Stimulated activated CD4-positive, alpha-beta T cell treated with anti-CD3 and anti-CD28 coated beads, Interleukin-12 subunit alpha, Interleukin-12 subunit beta, amount 100 ng/mL, for 24 hours (primary cell): ENCODE results near the gene ELMOD1.

Experiments used
- DNase-seq, 2 experiments: peaks; one replicate each; pipeline ENCODE4 v3.0.0-alpha.2; 2020; ENCODE audit warnings: low read depth in 2 of 2

Gene ELMOD1

DNA sequence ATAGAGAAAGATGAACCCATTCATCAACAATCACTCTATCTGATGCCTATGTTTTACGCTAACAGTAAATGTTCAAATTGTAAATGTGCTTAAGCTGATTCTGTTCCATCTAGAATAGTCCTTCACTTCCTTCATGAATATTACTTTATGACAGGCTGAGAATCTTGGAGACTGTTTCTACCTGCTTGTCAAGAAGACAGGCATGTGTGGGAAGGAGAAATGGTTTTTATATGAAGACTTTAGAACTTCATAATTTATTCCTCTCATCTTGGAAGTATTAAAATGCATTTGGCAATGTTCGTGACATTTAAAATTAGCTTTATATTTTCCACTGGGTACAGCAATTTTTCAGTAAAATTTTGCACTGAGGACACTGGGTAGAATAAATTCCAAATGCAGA, 41.0 kb downstream of the ELMOD1 start:
- DNase-seq: no peak

DNA sequence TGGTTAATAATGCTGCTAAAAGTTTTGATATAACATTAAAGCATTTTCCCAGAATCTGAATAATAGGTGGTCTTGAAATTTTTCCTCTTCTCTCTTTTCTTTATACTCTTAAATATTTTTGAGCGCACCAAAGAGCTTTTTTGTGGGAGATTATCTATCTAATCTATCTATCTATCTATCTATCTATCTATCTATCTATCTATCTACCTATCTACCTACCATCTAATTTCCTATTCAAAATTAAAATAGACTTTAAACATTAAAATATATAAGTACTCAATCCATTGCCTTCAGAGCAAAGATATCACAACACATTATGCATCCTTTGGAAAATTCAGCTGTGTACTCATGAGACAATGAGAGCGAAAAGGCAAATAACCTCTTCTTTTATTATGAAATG, 55.8 kb downstream of the ELMOD1 start:
- no peak for DNase-seq

DNA sequence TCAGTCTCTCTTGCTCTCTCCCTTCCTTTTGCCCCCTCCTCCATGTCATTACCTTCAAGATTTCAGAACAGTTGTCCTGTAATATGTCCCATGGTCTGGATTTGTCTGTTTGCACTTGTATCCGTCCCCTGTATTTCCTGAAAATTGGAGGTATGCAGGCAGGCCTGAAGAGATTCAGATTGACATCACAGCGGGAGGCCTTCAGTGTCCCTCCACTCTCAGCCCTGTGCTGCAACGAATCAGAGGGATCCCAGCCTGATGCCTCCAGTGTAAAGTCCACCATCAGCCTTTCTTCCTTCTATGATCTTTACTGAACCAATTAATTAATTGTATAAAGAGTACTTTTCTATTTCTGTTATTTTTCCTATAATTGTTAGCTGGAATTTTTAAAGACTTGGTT, 57.3 kb downstream of the ELMOD1 start:
- no peak for DNase-seq

DNA sequence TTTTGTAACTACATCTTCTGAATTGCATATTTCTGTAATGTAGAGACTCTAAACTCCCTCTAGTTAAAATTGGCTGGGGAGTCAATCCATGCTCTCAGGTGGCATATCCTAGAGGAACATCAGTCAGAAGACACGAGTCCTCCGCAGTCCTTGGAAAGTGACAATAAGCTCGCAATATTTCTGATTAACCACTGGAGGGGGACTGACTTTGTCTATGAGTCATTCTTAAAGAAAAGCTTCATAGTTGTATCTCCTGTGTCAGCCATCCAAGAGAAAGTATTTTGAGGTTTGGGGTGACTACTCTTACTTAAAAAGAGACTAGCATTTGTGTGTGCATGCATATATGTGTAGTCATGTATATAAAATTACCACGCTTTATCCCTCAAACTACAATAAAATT, 60.7 kb downstream of the ELMOD1 start:
- DNase-seq: no peak

DNA sequence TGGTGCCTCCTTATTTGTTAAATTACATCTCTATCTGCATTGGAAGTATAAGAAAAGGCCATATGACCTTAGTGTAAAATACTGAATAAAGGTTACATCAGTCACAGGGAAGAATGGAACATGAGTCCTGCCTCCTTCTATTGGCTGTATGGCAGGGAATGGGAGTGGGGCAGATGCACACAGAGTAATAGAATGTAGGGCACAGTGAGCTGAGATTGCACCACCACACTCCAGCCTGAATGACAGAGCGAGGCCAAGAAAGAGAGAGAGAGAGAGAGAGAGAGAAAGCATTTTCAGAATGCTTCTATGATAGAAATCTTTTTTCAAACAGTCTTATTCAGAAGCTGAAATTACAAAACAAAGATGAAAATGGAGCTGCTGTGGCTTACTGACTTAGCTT, 62.1 kb downstream of the ELMOD1 start:
- no peak for DNase-seq

GRCh38 chr11:107655602-107656001, 64.7 kb downstream of the ELMOD1 start:
- no peak for DNase-seq

GRCh38 chr11:107659310-107659709, 68.4 kb downstream of the ELMOD1 start:
- no peak for DNase-seq

- DNase-seq: no peak
Observed at GRCh38 chr11:107660066-107660465, 69.1 kb downstream of the ELMOD1 start.

DNA sequence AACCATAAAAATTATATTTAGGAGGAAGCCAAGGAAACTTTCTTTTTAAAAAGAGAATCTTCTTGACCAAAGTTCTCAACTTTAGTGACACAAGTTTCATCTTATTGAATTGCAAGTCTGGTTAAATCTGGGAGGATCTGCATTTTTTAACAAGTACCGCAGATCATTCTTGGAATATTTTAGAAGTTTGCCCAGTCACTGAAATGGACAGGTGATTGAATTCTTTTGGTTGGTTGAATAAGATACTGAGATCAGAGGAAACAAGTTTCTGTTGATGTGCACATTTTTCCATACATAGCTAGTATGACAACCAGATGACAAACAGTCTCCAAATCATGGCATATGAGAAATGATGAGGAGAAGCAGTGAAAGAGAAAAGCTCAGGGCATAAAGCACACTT, 70.7 kb downstream of the ELMOD1 start:
- DNase-seq: no peak

GRCh38 chr11:107665018-107665417, 74.1 kb downstream of the ELMOD1 start:
- no peak for DNase-seq

DNA sequence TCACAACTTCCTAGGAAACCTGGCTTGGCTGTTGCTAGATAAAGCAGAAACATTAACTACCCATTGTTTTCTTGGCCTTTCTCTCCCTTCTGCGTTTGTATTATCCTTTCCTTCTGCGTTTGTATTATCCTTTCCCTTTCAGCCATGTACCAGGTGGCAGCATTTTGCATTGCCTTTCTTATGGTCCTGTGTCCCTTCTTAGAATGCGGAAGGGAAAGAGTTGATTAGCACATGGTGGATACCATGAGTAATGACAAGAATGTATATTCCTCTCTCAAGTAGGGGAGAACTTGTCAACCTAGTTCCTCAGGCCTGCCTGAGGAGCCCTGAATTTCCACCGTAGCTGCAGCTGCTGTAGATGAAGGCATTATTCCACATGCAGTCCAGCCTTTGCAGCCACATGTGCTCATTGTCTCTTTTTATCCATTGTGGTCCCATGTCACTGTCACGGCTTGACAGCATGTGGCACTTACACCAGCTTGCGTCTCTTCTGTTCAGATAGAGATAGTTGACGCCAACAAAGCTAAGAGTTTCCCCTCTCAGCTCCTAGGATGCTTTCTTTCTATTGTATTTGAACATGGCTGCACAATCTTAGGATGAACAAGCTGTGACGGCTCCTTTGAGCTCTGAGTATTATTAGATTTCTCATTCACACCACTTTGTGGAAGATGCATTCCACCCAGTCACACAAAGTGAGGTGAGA, 76.1 kb downstream of the ELMOD1 start:
- DNase-seq: no peak

- DNase-seq: no peak
Observed at GRCh38 chr11:107669191-107669740, 78.3 kb downstream of the ELMOD1 start.

GRCh38 chr11:107669893-107670601, 79.1 kb downstream of the ELMOD1 start:
- DNase-seq: no peak

GRCh38 chr11:107675902-107676301, 85.0 kb downstream of the ELMOD1 start:
- DNase-seq: no peak

DNA sequence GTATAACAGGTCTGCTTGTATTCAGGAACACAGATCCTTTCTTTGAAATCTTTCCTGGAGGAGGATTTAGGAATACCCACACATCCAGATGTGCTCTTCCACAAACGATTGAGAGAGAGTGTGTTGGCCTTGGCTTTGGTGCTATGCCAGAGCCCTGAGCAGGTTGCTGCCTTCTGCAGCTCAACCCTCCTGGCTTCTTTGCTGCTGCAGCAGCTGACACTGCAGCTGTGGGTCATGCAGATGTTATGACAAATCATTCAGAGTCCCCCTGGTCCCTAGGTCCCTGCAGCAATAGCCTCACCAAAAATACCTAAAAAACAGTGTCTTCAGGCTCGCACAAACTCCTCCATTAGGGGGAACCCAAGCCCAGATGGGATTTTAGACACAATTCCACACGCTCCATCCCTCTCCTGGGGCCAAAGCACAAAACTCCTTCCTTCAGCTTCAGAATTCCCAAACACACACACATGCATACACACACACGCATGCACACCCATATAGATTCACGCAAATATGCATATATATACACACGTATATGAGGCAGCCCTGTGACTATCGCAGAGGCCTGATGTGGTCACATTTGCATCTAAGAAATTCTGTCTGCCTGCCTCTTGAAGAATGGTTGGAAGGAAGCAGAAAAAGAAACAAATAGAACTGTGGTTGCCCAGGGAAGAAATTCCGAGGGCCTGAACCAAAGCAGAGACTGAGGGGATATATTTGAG, 85.5 kb downstream of the ELMOD1 start:
- no peak for DNase-seq

DNA sequence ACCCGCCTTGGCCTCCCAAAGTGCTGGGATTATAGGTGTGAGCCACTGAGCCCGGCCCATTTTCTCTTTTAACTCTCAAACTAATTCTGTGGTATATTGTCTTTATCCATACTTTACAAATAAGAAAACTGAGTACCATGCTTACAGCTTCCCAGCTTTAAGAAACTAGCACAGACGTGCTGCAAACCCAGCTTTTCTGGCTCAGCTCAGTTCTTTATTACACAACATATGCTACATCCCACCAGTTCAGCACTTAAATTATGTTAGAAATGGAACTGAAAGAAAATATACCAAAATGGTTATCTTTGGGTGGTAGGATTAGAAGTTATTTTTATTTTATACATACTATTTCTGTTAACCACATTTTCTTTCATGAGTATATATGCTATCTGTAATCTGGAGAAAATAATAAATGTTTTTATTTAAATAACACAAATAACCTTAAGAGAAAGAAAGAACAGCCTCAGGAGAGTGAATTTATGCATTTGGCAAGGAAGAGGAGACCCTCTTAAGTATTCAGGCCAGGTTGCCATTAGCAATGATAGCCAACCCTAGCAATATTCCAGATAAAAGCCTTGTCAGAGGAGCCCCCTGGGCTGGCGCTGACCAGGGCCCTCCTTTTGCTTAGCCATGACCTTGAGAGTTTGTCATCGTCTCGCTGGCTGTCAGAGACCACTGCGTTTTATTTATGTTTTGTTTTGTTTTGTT, 87.1 kb downstream of the ELMOD1 start:
- no peak for DNase-seq

DNA sequence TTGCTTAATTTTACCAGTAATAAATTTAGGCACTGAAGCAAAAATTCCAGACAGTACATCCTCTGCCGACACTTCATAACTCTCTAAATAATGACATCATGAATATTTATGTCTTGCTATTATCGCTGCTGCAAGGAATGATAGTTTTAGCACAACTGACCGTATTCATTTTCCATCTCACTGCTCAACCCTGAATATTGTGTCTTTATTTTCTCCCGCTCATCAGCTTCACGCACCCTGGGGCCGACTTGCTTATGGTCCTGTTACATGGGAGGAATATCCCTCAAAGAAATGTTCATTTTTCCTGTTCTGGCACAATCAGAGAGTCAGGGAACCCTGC, 87.7 kb downstream of the ELMOD1 start:
- DNase-seq: no peak

- DNase-seq: no peak
Observed at GRCh38 chr11:107679255-107680024, 88.5 kb downstream of the ELMOD1 start.

- no peak for DNase-seq
Observed at GRCh38 chr11:107682171-107682570, 91.2 kb downstream of the ELMOD1 start.

DNA sequence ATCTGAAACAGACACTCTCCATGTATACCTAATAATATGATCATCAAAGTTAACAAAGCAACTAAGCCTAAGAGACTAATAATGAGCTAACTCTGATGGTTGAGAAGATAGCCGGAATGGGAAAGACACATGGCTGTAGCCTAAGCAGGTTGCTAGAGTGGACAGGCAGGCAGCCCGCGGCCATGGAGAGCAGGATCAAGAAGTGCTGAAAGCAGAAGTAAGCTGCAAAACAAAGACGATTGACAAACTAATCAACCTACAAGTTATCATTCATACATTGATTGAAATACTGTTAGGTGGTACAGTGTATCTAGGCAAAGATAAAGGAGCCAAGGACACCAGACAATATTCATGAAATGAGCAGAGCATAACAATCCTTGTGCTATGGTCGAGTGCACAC, 91.6 kb downstream of the ELMOD1 start:
- no peak for DNase-seq

GRCh38 chr11:107683061-107683460, 92.1 kb downstream of the ELMOD1 start:
- no peak for DNase-seq
